H1 (cell line): ENCODE data around the gene MRGPRE.

Experiments
- CTCF ChIP-seq, 3 experiments: IDR thresholded peaks; 1 replicate in 2 of 3; 2 replicates in 1 of 3; pipeline versions ENCODE4 v1.5.1 to v1.6.1; 2011; ENCODE audit warnings: low read length in 3 of 3, mild to moderate bottlenecking in 3 of 3, inconsistent platforms in 2 of 3, low read depth in 1 of 3, moderate library complexity in 1 of 3; ENCODE audit not compliant: insufficient read depth in 1 of 3; ENCODE audit errors: control extremely low read depth in 1 of 3
- EZH2 ChIP-seq: fragments of 200-600 bp; sonication (generic); IDR thresholded peaks from 2 replicates; pipeline ENCODE4 v1.7.1; 2012; ENCODE audit warnings: low read depth, mild to moderate bottlenecking, moderate library complexity, low read length, inconsistent platforms; ENCODE audit not compliant: severe bottlenecking
- GTF2F1 ChIP-seq: IDR thresholded peaks from 2 replicates; pipeline ENCODE4 v1.6.1; 2012; ENCODE audit warnings: low read depth, low read length, improper control_type of control experiment, borderline replicate concordance
- PHF8 ChIP-seq: fragments of 200-600 bp; sonication (generic); conservative IDR thresholded peaks from 2 replicates; pipeline ENCODE4 v1.7.1; 2012; ENCODE audit warnings: low read depth, mild to moderate bottlenecking, inconsistent platforms, low read length, moderate library complexity
- POLR2A ChIP-seq, 2 experiments: IDR thresholded peaks; 1 replicate in 1 of 2; 2 replicates in 1 of 2; pipeline ENCODE4 v1.6.1; 2011; ENCODE audit warnings: low read depth in 2 of 2, low read length in 2 of 2, mild to moderate bottlenecking in 2 of 2; ENCODE audit errors: control extremely low read depth in 1 of 2
- POLR2AphosphoS5 ChIP-seq: IDR thresholded peaks from 2 replicates; pipeline ENCODE4 v1.6.1; 2011; ENCODE audit warnings: low read depth, low read length
- RBBP5 ChIP-seq: IDR thresholded peaks from 2 replicates; pipeline ENCODE4 v1.7.1; 2012; ENCODE audit warnings: low read depth, mild to moderate bottlenecking, inconsistent platforms, low read length, moderate library complexity, borderline replicate concordance
- TAF1 ChIP-seq: IDR thresholded peaks from 2 replicates; pipeline ENCODE4 v1.6.1; 2011; ENCODE audit warnings: mild to moderate bottlenecking, low read depth, low read length
- TBP ChIP-seq: IDR thresholded peaks from 2 replicates; pipeline ENCODE4 v1.6.1; 2011; ENCODE audit warnings: low read depth, low read length, improper control_type of control experiment

- TF ChIP-seq POLR2A (IDR thresholded peaks at IDR 0.05; ENCODE audit: control extremely low read depth in 1 of 2, low read depth in 2 of 2, low read length in 2 of 2) (no peak), EZH2 (no peak), TBP (no peak), POLR2AphosphoS5 (no peak), RBBP5 (no peak), GTF2F1 (no peak), CTCF (IDR thresholded peaks at IDR 0.05; ENCODE audit: control extremely low read depth in 1 of 3, insufficient read depth in 1 of 3, low read depth in 1 of 3, low read length in 3 of 3) (no peak), TAF1 (no peak), PHF8 (no peak)
Observed at GRCh38 chr11:3194016-3194816, 38.0 kb downstream of the MRGPRE start.
